Measurements from ENCODE around the gene CDKN2AIPNL.

DNA sequence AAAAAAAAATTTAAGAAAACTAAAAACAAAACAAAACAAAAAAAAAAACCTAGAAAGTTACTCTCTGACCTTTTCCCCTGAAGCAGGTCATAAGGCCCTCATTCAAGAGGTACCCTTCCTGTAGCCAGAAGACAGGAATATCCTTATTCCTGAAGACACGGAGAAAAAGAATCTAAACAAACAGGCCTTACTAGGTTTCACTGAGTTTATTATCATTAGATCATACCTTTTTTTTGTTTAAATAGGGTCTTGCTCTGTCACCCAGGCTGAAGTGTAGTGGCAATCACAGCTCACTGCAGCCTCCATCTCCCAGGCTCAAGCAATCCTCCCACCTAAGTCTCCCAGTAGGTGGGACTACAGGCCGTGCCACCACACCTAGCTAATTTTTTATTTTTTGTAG, 11.7 kb upstream of the CDKN2AIPNL start:
- no peak for TF ChIP-seq POLR2A (IDR thresholded peaks at IDR 0.05)
- TF ChIP-seq, protein P1, sequence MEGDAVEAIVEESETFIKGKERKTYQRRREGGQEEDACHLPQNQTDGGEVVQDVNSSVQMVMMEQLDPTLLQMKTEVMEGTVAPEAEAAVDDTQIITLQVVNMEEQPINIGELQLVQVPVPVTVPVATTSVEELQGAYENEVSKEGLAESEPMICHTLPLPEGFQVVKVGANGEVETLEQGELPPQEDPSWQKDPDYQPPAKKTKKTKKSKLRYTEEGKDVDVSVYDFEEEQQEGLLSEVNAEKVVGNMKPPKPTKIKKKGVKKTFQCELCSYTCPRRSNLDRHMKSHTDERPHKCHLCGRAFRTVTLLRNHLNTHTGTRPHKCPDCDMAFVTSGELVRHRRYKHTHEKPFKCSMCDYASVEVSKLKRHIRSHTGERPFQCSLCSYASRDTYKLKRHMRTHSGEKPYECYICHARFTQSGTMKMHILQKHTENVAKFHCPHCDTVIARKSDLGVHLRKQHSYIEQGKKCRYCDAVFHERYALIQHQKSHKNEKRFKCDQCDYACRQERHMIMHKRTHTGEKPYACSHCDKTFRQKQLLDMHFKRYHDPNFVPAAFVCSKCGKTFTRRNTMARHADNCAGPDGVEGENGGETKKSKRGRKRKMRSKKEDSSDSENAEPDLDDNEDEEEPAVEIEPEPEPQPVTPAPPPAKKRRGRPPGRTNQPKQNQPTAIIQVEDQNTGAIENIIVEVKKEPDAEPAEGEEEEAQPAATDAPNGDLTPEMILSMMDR (IDR thresholded peaks at IDR 0.05), result no peak
